ENCODE data around the gene SLC35F4.
"Not testable (repeated sequence)": the region's sequence is repeated elsewhere in the genome, so short reads cannot be mapped to it uniquely, and the experiment has no call there.

SLC35F4 gene

GRCh38 chr14:57865403-57866198 lies at the start of gene SLC35F4:
Gene SLC35F4 (minus strand): TSS chr14:57866092.
- no peak for DNase-seq

GRCh38 chr14:57909626-57910025 lies 43.7 kb upstream of the SLC35F4 start:
- DNase-seq: no peak

GRCh38 chr14:57903954-57904353 lies 38.1 kb upstream of the SLC35F4 start:
- no peak for DNase-seq

- no peak for DNase-seq
These were observed 33.1 kb upstream of the SLC35F4 start for GRCh38 chr14:57898837-57899572.

- no peak for DNase-seq
These were observed 31.4 kb upstream of the SLC35F4 start for GRCh38 chr14:57897144-57897748.

GRCh38 chr14:57889245-57889644 lies 23.4 kb upstream of the SLC35F4 start:
- DNase-seq: no peak

- peak; percentile 66 for DNase-seq
These were observed 18.3 kb upstream of the SLC35F4 start for GRCh38 chr14:57884175-57884574.

- DNase-seq: no peak
These were observed 17.2 kb upstream of the SLC35F4 start for GRCh38 chr14:57883061-57883460.

- no peak for DNase-seq
These were observed 13.6 kb upstream of the SLC35F4 start for GRCh38 chr14:57879516-57879915.

GRCh38 chr14:57875985-57876384 lies 10.1 kb upstream of the SLC35F4 start:
- no peak for DNase-seq

GRCh38 chr14:57875296-57875695 lies 9.4 kb upstream of the SLC35F4 start:
- DNase-seq: no peak

GRCh38 chr14:57871459-57872080 lies 5.7 kb upstream of the SLC35F4 start:
- no peak for DNase-seq

GRCh38 chr14:57870686-57871457 lies 5.0 kb upstream of the SLC35F4 start:
- no peak for DNase-seq

- no peak for DNase-seq
These were observed 3.7 kb upstream of the SLC35F4 start for GRCh38 chr14:57869617-57870016.

GRCh38 chr14:57866199-57866705 lies 360 bp upstream of the SLC35F4 start:
- DNase-seq: no peak

GRCh38 chr14:57865066-57865402 lies 858 bp downstream of the SLC35F4 start:
- no peak for DNase-seq

- DNase-seq: no peak
These were observed 1.2 kb downstream of the SLC35F4 start for GRCh38 chr14:57864659-57865058.

GRCh38 chr14:57863471-57863870 lies 2.4 kb downstream of the SLC35F4 start:
- no peak for DNase-seq

GRCh38 chr14:57855666-57856065 lies 10.2 kb downstream of the SLC35F4 start:
- DNase-seq: not testable (repeated sequence)

- no peak for DNase-seq
These were observed 11.3 kb downstream of the SLC35F4 start for GRCh38 chr14:57854571-57854970.

- no peak for DNase-seq
These were observed 14.5 kb downstream of the SLC35F4 start for GRCh38 chr14:57851354-57851753.

- DNase-seq: no peak
These were observed 17.1 kb downstream of the SLC35F4 start for GRCh38 chr14:57848786-57849185.

- no peak for DNase-seq
These were observed 17.5 kb downstream of the SLC35F4 start for GRCh38 chr14:57848353-57848752.

Measured in NCI-H2081 treated with DMSO at 0.1 percent for 48 hours (cell line).